ENCODE data around the gene CDK6.

Gene CDK6

DNA sequence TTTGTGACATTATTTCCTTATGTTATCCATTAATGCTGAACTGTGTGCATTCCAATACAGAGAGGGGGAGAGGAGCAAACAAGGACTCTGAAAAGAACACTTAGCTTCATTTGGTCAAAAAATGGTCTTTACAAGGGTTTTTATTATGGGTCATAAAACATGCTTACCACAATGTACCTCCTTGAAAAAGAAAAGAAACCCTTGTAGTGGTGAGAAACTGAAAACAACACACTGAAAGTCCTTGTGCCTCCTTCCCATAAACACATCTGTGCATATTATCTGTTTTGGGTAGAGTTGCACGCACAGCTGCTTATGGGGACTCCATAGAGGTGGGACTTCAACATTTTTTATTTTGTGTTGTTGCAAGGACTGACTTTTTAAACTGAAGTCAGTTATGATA lies 98.7 kb downstream of the CDK6 start:
- DNase-seq: no peak
- Histone ChIP-seq H3K4me3 (ENCODE audit: control insufficient read depth in 1 of 7, extremely low read depth in 1 of 7, insufficient read depth in 4 of 7, low read depth in 2 of 7, low read length in 6 of 7) (no peak overlapping the region), H3K4me1 (ENCODE audit: control extremely low read depth in 1 of 4, control insufficient read depth in 4 of 4, insufficient read depth in 4 of 4, low read length in 3 of 4) (peaks cover 3 to 46% (median 24%) of the 10 kb centered on the region in 4 experiments), H3K27me3 (replicated peaks in 2 of 5; ENCODE audit: control insufficient read depth in 4 of 5, insufficient read depth in 5 of 5, low read length in 4 of 5) (no peaks in the 10 kb centered on the region), H3K9me3 (ENCODE audit: control extremely low read depth in 1 of 5, control insufficient read depth in 4 of 5, insufficient read depth in 2 of 5, low read depth in 1 of 5, low read length in 4 of 5) (peaks cover 0 to 2% (median 0%) of the 10 kb centered on the region in 5 experiments), H3K27ac (ENCODE audit: insufficient read depth in 1 of 2, low read depth in 1 of 2, low read length in 2 of 2, poor library complexity in 1 of 2, severe bottlenecking in 2 of 2) (peak overlapping the region in 1 of 2 experiments; percentile 0), H3K36me3 (ENCODE audit: control insufficient read depth in 4 of 4, insufficient read depth in 4 of 4, low read length in 3 of 4) (peaks cover 21 to 52% (median 40%) of the 10 kb centered on the region in 4 experiments)
- CTCF ChIA-PET: interaction anchor here (0.6 to 1.2 kb wide), 4 partner anchors 13 to 39 kb away, joined by 3 to 4 read pairs (median 3); no protein-coding TSS in a partner anchor
- POLR2A ChIA-PET: no interaction called here
- no CpG with 5 or more reads among the region's 1 CpG for WGBS (ENCODE audit: insufficient coverage)

GRCh38 chr7:92736870-92737269 lies 99.5 kb downstream of the CDK6 start:
- no CpG with 5 or more reads among the region's 3 CpGs for WGBS (ENCODE audit: insufficient coverage)
- Histone ChIP-seq H3K36me3 (ENCODE audit: control insufficient read depth in 4 of 4, insufficient read depth in 4 of 4, low read length in 3 of 4) (peaks cover 20 to 54% (median 41%) of the 10 kb centered on the region in 4 experiments), H3K27me3 (replicated peaks in 2 of 5; ENCODE audit: control insufficient read depth in 4 of 5, insufficient read depth in 5 of 5, low read length in 4 of 5) (no peaks in the 10 kb centered on the region), H3K4me1 (ENCODE audit: control extremely low read depth in 1 of 4, control insufficient read depth in 4 of 4, insufficient read depth in 4 of 4, low read length in 3 of 4) (peaks cover 0 to 47% (median 30%) of the 10 kb centered on the region in 4 experiments), H3K9me3 (ENCODE audit: control extremely low read depth in 1 of 5, control insufficient read depth in 4 of 5, insufficient read depth in 2 of 5, low read depth in 1 of 5, low read length in 4 of 5) (peaks cover 0 to 2% (median 0%) of the 10 kb centered on the region in 5 experiments), H3K27ac (ENCODE audit: insufficient read depth in 1 of 2, low read depth in 1 of 2, low read length in 2 of 2, poor library complexity in 1 of 2, severe bottlenecking in 2 of 2) (no peak overlapping the region), H3K4me3 (ENCODE audit: control insufficient read depth in 1 of 7, extremely low read depth in 1 of 7, insufficient read depth in 4 of 7, low read depth in 2 of 7, low read length in 6 of 7) (no peak overlapping the region)
- POLR2A ChIA-PET: no interaction called here
- CTCF ChIA-PET: interaction anchor here (0.9 to 2.7 kb wide), 4 partner anchors 12 to 21 kb away, joined by 4 to 15 read pairs (median 4); no protein-coding TSS in a partner anchor
- DNase-seq: no peak

DNA sequence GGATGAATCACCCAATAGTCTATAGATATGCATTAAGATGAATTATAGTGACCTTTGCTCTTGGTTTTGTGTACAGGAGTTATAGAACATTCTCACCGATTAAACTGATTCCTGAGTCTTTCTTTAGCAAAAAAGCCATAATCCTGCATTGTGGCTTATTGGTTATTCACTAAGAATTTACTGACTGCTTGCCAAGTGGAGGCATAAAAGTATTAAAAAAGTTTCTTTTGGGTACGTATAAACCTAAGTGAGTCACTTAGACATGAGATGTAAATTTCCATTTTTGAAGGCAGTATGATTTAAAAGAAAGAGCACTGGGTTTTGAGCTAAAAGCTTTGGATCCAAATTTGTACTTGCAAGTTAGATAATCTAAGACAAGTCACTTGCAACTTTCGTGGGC lies 100.7 kb downstream of the CDK6 start:
- Histone ChIP-seq H3K27me3 (replicated peaks in 2 of 5; ENCODE audit: control insufficient read depth in 4 of 5, insufficient read depth in 5 of 5, low read length in 4 of 5) (no peaks in the 10 kb centered on the region), H3K27ac (ENCODE audit: insufficient read depth in 1 of 2, low read depth in 1 of 2, low read length in 2 of 2, poor library complexity in 1 of 2, severe bottlenecking in 2 of 2) (no peak overlapping the region), H3K9me3 (ENCODE audit: control extremely low read depth in 1 of 5, control insufficient read depth in 4 of 5, insufficient read depth in 2 of 5, low read depth in 1 of 5, low read length in 4 of 5) (peaks cover 0 to 2% (median 0%) of the 10 kb centered on the region in 5 experiments), H3K4me1 (ENCODE audit: control extremely low read depth in 1 of 4, control insufficient read depth in 4 of 4, insufficient read depth in 4 of 4, low read length in 3 of 4) (peaks cover 0 to 48% (median 35%) of the 10 kb centered on the region in 4 experiments), H3K36me3 (ENCODE audit: control insufficient read depth in 4 of 4, insufficient read depth in 4 of 4, low read length in 3 of 4) (peaks cover 24 to 63% (median 42%) of the 10 kb centered on the region in 4 experiments), H3K4me3 (ENCODE audit: control insufficient read depth in 1 of 7, extremely low read depth in 1 of 7, insufficient read depth in 4 of 7, low read depth in 2 of 7, low read length in 6 of 7) (no peak overlapping the region)
- CTCF ChIA-PET: interaction anchor here (2.7 kb wide), 1 partner anchor 11 kb away, joined by 15 read pairs; no protein-coding TSS in a partner anchor
- POLR2A ChIA-PET: no interaction called here
- DNase-seq: no peak
- 90% methylated on average over 2 of the region's 3 CpGs for WGBS (ENCODE audit: insufficient coverage)

DNA sequence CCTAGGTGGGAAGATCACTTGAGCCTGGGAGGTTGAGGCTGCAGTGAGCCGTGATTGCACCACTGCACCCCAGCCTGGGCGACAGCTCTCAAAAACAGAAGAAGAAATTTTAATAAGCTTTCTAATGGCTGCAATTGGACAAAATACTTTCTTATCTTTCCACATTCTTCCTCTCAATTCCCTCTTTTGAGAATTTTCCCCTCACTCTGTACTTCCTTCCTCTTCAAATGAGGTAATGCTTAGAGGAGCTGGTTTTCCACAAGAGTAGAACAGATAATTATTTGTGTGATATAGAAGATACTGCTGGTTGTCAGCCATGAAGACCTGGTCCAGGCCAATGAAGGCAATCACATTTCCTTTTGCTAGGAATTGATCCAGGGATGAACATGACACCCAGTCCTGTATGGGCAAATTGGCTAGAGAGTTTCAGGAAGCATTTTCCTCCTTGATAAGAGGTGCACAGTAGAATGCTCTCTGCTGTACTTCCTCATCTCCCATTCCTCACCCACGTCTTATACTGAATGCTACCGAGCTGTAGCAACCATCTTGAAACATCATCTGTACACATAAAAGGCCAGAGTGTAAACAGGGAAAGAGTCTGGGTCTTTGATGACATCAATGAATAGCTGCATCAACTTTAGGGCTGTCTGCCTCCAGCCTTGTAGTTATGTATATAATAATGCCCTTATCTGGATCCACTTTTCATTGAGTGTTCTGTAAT lies 103.9 kb downstream of the CDK6 start:
- DNase-seq: peak in 2 of 3 donors; percentile 43 to 53
- Histone ChIP-seq H3K27me3 (replicated peaks in 2 of 5; ENCODE audit: control insufficient read depth in 4 of 5, insufficient read depth in 5 of 5, low read length in 4 of 5) (no peaks in the 10 kb centered on the region), H3K9me3 (ENCODE audit: control extremely low read depth in 1 of 5, control insufficient read depth in 4 of 5, insufficient read depth in 2 of 5, low read depth in 1 of 5, low read length in 4 of 5) (peaks cover 0 to 2% (median 0%) of the 10 kb centered on the region in 5 experiments), H3K27ac (ENCODE audit: insufficient read depth in 1 of 2, low read depth in 1 of 2, low read length in 2 of 2, poor library complexity in 1 of 2, severe bottlenecking in 2 of 2) (peak overlapping the region; percentile 9 to 55), H3K4me3 (ENCODE audit: control insufficient read depth in 1 of 7, extremely low read depth in 1 of 7, insufficient read depth in 4 of 7, low read depth in 2 of 7, low read length in 6 of 7) (peak overlapping the region in 2 of 7 experiments; percentile 0 to 6), H3K36me3 (ENCODE audit: control insufficient read depth in 4 of 4, insufficient read depth in 4 of 4, low read length in 3 of 4) (peaks cover 14 to 60% (median 40%) of the 10 kb centered on the region in 4 experiments), H3K4me1 (ENCODE audit: control extremely low read depth in 1 of 4, control insufficient read depth in 4 of 4, insufficient read depth in 4 of 4, low read length in 3 of 4) (peaks cover 0 to 28% (median 20%) of the 10 kb centered on the region in 4 experiments)
- WGBS (ENCODE audit: insufficient coverage): 57% methylated on average over 1 of the region's 4 CpGs
- ChIA-PET POLR2A (interaction anchor here (1.7 kb wide), 1 partner anchor 23 kb away, joined by 4 read pairs; no protein-coding TSS in a partner anchor), CTCF (interaction anchor here (0.7 to 1.2 kb wide), 7 partner anchors 8 to 50 kb away, joined by 3 to 5 read pairs (median 3); no protein-coding TSS in a partner anchor)

DNA sequence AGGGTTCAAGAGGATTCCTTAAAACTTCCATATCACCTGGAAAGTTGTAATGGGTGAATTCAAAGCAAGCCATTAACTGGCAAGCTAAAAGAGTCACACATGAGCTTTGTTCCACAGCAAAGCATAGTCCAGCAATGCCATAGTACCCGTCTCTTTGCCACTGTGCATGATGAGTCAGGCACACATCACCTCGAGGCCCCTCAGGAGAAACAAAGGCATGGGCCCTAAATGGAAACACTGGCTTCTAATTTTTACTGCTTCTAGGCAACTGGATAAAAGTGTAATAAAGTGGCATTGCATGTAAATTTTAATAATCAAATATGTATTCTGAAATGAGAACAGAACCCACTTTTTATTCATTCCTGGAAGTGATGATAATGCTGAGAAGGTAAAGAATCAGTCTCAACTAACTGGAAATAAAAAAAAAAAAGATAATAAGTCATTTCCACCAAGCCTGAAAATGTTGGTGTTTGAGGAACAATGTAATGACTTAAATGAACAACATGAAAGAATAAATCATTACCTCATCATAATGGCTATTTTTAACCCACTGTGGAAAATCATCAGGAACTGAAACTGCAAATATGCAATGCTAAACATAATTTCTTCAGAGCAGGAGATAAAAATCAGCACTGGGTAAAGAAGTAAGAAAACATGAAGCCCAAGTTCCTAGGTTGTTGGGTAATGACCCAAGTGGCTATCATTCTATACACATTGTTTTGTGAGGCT lies 104.9 kb downstream of the CDK6 start:
- peaks cover 0 to 2% (median 0%) of the 10 kb centered on the region in 5 experiments for H3K9me3 ChIP-seq (ENCODE audit: control extremely low read depth in 1 of 5, control insufficient read depth in 4 of 5, insufficient read depth in 2 of 5, low read depth in 1 of 5, low read length in 4 of 5)
- peak overlapping the region; percentile 9 to 55 for H3K27ac ChIP-seq (ENCODE audit: insufficient read depth in 1 of 2, low read depth in 1 of 2, low read length in 2 of 2, poor library complexity in 1 of 2, severe bottlenecking in 2 of 2)
- H3K36me3 ChIP-seq (ENCODE audit: control insufficient read depth in 4 of 4, insufficient read depth in 4 of 4, low read length in 3 of 4): peaks cover 11 to 64% (median 37%) of the 10 kb centered on the region in 4 experiments
- no peaks in the 10 kb centered on the region for H3K27me3 ChIP-seq (replicated peaks in 2 of 5; ENCODE audit: control insufficient read depth in 4 of 5, insufficient read depth in 5 of 5, low read length in 4 of 5)
- CTCF ChIA-PET: interaction anchor here (0.7 to 1.2 kb wide), 5 partner anchors 13 to 111 kb away, joined by 3 read pairs; no protein-coding TSS in a partner anchor
- DNase-seq: peak in 2 of 3 donors; percentile 70 to 80
- H3K4me3 ChIP-seq (ENCODE audit: control insufficient read depth in 1 of 7, extremely low read depth in 1 of 7, insufficient read depth in 4 of 7, low read depth in 2 of 7, low read length in 6 of 7): peak overlapping the region in 1 of 7 experiments; percentile 0
- POLR2A ChIA-PET: interaction anchor here (1.7 kb wide), 1 partner anchor 24 kb away, joined by 4 read pairs; no protein-coding TSS in a partner anchor
- 100% methylated on average over 1 of the region's 2 CpGs for WGBS (ENCODE audit: insufficient coverage)
- H3K4me1 ChIP-seq (ENCODE audit: control extremely low read depth in 1 of 4, control insufficient read depth in 4 of 4, insufficient read depth in 4 of 4, low read length in 3 of 4): peaks cover 0 to 28% (median 20%) of the 10 kb centered on the region in 4 experiments

DNA sequence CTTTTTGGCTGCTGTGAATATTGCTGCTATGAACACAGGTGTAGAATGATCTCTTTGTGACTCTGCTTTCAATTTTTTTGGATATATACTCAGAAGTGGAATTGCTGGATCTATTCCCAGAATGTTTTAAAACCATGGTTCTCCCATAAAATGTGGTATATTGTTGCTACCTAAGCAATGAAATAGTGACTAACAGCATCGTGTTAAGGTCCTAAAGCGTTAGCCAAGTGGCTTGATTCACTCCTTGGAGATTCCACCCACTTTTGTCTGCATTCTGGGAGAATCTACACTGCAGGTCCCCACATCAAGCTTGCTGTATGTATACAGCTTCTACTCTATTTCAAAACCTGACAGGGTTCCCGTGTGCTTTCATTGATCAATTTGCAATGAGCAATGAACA lies 105.6 kb downstream of the CDK6 start:
- Histone ChIP-seq H3K27ac (ENCODE audit: insufficient read depth in 1 of 2, low read depth in 1 of 2, low read length in 2 of 2, poor library complexity in 1 of 2, severe bottlenecking in 2 of 2) (peak overlapping the region in 1 of 2 experiments; percentile 44), H3K4me1 (ENCODE audit: control extremely low read depth in 1 of 4, control insufficient read depth in 4 of 4, insufficient read depth in 4 of 4, low read length in 3 of 4) (peaks cover 0 to 28% (median 20%) of the 10 kb centered on the region in 4 experiments), H3K36me3 (ENCODE audit: control insufficient read depth in 4 of 4, insufficient read depth in 4 of 4, low read length in 3 of 4) (peaks cover 8 to 65% (median 39%) of the 10 kb centered on the region in 4 experiments), H3K4me3 (ENCODE audit: control insufficient read depth in 1 of 7, extremely low read depth in 1 of 7, insufficient read depth in 4 of 7, low read depth in 2 of 7, low read length in 6 of 7) (no peak overlapping the region), H3K9me3 (ENCODE audit: control extremely low read depth in 1 of 5, control insufficient read depth in 4 of 5, insufficient read depth in 2 of 5, low read depth in 1 of 5, low read length in 4 of 5) (peaks cover 0 to 2% (median 0%) of the 10 kb centered on the region in 5 experiments), H3K27me3 (replicated peaks in 2 of 5; ENCODE audit: control insufficient read depth in 4 of 5, insufficient read depth in 5 of 5, low read length in 4 of 5) (no peaks in the 10 kb centered on the region)
- POLR2A ChIA-PET: interaction anchor here (1.7 kb wide), 1 partner anchor 24 kb away, joined by 4 read pairs; no protein-coding TSS in a partner anchor
- WGBS (ENCODE audit: insufficient coverage): 97% methylated on average over 3 of the region's 3 CpGs
- CTCF ChIA-PET: interaction anchor here (1.0 kb wide), 1 partner anchor 110 kb away, joined by 3 read pairs; no protein-coding TSS in a partner anchor
- no peak for DNase-seq

Data from common myeloid progenitor, CD34-positive (primary cell).